Stimulated activated CD8-positive, alpha-beta memory T cell treated with anti-CD3 and anti-CD28 coated beads, Interleukin-15, amount 100 ng/mL, for 48 hours (primary cell): ENCODE data around the gene TERT.

Source experiments
- DNase-seq, 2 donors: peaks; one replicate each; pipeline ENCODE4 v3.0.0-alpha.2; 2020; ENCODE audit warnings: low read depth in 2 of 2

Gene TERT

DNA sequence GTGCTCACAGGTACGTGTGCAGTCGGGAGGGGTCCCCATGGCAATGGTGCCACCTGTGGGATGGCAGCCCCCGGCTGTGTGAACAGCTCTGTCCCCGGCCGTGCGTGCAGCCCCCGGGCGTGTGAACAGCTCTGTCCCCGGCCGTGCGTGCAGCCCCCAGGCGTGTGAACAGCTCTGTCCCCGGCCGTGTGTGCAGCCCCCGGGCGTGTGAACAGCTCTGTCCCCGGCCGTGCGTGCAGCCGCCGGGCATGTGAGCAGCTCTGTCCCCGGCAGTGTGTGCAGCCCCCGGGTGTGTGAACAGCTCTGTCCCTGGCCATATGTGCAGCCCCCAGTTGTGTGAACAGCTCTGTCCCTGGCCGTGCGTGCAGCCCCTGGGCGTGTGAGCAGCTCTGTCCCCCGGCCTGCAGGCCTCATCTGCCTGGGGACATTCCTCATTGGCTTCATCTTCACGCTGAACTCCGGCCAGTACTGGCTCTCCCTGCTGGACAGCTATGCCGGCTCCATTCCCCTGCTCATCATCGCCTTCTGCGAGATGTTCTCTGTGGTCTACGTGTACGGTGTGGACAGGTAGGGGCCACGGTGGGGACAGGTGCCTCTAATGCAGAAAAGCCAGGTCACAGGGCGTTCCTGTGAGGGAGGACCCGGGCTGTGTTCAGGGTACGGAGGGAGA is 75.6 kb downstream of the TERT start:
- DNase-seq: no peak

- no peak for DNase-seq
Measured at GRCh38 chr5:1218351-1219080, 76.4 kb downstream of the TERT start.

DNA sequence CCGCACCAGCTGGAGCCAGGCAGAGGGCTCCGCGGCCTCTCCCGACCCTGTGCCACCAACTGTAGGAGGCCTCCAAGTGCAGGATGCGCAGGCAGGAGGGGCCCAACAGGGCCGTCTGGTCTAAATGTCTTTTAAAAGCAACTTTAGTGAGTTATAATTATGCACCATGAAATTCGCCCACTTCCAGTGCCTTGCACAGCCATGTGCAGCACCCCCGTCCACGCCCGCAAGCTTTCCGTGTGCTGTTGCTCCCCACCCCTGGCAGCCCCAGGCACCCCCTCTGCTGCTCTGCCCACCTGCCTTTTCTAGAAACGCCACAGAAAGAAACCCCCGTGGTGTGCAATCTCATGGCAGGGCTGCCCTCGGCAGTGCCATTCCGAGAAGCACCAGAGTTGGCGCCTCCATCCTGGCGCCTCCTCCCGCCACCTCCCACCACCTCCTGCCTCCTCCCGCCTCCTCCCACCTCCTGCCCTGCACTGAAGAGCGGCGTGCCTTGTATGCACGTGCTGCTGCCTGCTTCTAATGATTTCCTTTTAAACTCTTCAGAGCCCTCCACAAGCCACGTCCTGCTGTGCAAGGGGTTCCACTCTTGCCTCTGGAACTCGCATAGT is 77.2 kb downstream of the TERT start:
- DNase-seq: no peak

GRCh38 chr5:1216918-1217295 is 78.0 kb downstream of the TERT start:
- no peak for DNase-seq

- no peak for DNase-seq
Measured at GRCh38 chr5:1216211-1216917, 78.5 kb downstream of the TERT start.

- no peak for DNase-seq
Measured at GRCh38 chr5:1215320-1216096, 79.4 kb downstream of the TERT start.

DNA sequence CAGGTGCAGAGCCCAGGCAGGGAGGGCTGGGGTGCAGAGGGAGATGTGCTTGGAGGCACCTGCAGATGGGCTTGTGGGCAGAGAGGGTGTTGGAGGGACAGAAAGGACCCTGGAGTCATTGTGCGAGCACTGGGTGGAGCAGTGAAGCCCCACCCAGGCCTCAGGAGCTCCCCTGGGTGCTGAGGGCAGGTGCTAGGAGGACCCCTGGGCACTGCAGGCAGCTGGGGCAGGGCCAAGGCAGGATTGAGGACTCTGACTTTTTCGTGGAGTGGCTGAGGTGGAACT is 80.0 kb downstream of the TERT start:
- no peak for DNase-seq

DNA sequence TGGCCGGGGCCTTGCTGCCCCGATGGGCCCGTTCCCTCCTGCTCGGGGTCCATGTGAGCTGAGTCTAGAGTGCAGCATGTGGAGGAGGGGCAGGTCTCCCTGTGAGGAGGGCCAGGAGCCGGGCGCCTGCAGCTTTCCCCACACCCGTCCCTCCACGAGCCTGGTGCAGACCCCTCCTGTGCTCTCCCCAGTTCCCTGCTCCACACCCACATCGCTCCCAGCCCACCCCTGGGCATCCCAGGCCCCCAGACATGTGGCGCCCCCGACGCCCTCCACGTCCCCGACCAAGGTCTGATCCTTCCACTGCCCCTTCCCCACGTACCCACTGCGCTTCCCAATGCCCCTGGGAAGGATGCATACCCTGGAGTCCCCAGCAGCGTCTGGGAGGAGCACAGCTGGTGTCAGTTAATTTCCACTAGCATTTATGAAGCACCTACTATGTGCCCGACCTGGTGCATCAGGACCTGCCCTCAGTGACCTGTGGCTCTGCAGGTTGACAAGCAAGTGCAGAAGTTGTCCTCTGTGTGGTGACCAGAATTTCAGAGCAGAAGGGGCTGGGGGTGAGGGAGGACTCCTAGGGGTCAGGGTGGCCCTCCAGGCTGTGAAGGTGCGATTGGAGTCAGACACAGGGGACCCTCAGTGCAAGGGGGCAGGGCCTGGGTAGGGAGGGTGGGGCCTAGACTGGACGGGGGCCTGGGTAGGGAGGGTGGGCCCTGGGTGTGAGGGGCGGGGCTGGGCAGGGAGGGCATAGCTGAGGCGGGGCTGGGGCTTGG is 80.5 kb downstream of the TERT start:
- DNase-seq: no peak

DNA sequence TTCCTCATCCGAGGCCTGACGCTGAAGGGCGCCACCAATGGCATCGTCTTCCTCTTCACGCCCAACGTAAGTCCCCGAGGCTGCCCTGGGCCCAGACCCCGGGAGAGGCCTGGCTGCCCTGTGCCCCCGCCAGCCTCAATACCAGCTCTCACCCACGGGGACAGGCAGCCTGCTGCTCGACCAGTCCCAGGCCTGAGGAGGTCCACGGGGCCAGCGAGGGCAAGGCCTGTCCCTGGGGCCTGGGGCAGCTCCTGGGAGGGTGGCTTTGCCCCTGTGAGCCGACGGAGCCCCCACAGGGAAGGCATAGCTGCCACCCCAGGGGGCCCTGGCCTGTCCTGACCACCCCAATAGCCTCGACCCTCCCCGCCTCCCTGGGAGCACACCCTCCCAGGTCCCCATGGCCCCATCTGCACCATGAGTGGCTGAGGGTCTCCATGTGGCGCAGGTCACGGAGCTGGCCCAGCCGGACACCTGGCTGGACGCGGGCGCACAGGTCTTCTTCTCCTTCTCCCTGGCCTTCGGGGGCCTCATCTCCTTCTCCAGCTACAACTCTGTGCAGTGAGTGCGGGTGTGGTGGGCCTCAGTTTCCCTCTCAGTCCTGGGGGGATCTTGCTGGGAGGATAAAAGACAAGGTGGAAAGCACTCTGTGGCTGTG is 81.2 kb downstream of the TERT start:
- no peak for DNase-seq

DNA sequence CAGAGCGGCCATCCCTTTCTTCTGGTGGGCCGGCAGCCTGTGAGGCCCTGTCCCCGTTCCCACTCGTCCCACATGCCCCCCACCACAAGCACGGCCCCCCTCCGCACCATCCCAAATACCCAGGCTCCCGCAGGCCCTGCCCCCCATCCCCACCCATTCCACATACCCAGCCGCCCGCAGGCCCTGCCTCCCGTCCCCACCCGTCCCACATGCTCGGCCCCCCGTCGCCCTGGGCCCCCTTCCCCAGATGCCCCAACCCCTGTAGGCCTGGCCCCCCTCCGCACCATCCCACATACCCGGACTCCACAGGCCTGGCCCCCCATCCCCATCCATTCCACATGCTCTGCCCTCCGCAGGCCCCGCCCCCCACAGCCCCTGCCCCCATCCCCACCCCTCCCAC is 82.0 kb downstream of the TERT start:
- no peak for DNase-seq

- DNase-seq: no peak
Measured at GRCh38 chr5:1212271-1212670, 82.6 kb downstream of the TERT start.

- no peak for DNase-seq
Measured at GRCh38 chr5:1211701-1212100, 83.2 kb downstream of the TERT start.

DNA sequence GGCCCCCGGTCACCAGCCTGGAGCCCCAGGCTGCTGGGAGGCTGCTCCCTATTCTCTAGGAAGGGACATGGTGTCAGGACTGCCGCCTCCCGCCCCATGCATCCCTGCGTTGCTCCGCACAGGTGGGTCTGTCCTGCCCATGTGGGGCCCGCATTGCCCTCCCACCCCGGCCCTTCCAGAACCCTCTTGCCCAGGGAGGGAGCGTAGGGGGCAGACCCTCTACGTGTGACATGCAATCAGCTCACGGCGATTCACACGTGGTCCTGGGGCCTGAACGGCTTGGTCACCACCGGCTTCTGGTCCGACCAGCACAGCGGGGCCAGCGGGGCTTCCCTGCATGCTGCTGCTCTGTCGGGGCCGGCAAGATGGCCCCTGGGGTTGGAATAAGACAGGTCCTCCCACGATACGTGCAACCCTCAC is 84.0 kb downstream of the TERT start:
- no peak for DNase-seq

DNA sequence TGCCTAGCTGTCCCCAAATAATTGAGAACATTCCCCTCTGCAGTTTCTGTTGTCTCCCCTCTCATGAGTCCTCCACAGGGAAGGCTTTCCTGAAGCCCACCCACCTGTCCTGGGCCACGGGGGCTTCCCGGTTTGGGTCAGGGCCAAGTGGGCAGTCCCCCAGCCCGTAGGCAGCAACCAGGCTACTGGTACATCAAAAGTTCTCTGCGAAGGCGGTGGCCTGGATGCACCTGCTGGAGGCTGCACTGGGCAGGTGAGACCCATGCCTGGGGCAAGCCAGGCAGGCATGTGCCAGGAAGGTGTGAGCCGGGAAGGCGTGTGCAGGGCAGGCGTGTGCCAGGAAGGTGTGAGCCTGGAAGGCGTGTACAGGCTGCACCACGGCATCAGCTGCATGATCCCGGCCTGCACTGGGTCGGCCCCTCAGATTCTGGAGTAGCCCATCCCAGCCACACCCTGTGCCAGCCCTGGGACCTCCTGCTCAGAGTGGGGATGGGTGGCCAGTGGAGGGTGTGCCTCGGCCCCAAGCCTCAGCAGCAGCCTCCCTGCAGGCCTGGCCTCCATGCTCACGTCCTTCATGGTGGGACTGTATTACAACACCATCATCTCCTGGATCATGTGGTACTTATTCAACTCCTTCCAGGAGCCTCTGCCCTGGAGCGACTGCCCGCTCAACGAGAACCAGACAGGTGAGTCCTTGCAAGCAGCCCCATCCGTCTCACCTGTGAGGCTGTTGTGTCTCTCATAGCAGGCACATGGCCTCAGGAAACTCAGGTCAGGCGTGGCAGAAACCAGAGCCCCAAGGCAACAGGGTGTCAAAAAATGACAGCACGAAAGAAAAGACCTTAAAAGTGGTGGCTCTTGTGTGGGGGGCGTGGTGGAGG is 84.7 kb downstream of the TERT start:
- no peak for DNase-seq

DNA sequence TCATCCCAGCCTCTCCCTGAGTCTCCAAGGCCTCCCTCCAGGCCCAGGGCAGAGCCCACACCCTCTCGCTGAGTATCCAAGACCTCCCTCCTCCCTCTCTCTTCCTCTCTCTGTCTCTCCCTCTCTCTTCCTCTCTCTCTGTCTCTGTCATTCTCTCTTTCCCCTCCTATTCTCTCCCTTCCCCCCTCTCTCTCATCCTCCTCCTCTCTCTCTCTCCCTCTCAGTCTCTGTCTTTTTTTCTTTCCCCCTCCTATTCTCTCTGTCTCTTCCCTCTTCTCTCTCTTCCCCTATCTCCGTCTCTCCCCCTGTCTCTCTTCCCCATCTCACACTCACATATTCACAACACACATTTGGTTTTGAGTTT is 85.4 kb downstream of the TERT start:
- DNase-seq: no peak

DNA sequence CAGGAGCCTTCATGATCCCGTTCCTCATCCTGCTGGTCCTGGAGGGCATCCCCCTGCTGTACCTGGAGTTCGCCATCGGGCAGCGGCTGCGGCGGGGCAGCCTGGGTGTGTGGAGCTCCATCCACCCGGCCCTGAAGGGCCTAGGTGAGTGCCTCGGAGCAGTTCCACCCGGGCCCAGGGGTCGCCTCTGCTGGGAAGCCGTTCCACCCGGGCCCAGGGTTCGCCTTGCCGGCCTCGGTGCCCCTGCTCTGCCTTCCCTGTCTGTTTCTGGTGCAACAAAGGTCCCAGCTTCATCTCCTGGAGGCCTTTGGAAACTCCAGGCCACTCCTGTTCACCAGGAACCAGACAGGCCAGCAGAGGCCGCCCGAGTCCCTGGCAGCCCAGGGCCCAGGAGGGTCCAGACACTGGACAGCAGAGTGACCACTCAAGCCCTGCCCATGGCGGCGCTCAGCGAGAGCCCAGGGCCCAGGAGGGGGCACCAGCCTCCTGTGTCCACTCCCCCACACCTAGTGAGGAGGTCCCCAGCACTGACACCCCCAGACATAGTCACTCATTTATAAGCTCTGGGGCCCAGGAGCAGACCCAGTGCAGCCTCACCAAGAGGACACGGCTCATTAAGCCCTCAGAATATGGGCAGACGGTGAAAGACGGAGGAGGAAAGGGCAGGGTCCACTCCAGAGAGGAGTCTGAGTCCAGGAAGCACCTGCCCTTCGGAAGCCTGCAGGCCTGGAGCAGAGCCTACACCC is 86.0 kb downstream of the TERT start:
- no peak for DNase-seq

GRCh38 chr5:1208221-1208742 is 86.6 kb downstream of the TERT start:
- DNase-seq: no peak

DNA sequence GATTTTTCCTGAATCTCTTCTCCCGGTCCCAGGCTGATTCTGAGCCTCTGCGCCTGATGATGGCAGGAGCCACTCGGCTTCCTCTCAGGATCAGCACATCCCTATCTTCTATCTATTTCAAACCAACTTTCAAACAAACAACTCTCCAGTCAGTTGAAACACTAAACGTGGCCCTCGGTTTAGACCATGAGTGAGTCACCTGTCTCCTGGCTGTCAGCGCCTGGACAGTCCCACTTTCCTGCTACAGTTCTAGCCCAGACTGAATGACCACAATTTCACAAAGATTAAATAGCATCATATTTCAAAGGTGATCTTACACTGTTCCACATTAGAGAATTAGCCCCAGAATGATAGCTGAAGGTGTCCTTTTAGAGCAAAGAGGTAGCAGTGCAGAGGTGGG is 87.3 kb downstream of the TERT start:
- DNase-seq: no peak
